ENCODE results near the gene KCNJ14. TPM values are rescaled to one million over a fixed set of nuclear protein-coding genes. Genes with fewer than 3 reads are reported as not detected.
A peak's percentile ranks its signal among the peaks of the same experiment; 100 is the strongest.

Gene KCNJ14
- total RNA-seq (2.2 TPM), polyA plus RNA-seq (under 1 TPM in 3 of 4 donors, not detected in 1; 0.03 to 0.28 (median 0.18) TPM)

- H3K4me3 Mint-ChIP-seq: no peak within 1 kb of the TSS
- DNase-seq (no peak), ATAC-seq (ENCODE audit: low read depth in 2 of 2) (no peak)
- H3K9me3 Mint-ChIP-seq: no peaks in the 10 kb centered on the region
- peaks cover 10% of the 10 kb centered on the region for H3K36me3 Mint-ChIP-seq
- no peaks in the 10 kb centered on the region for H3K27me3 Mint-ChIP-seq
- Histone ChIP-seq H3K4me3 (ENCODE audit: low read depth, low read length) (no peak within 1 kb of the TSS), H3K27ac (ENCODE audit: insufficient read depth, low read length, poor library complexity, severe bottlenecking) (no peak within 1 kb of the TSS), H3K9me3 (ENCODE audit: control insufficient read depth in 2 of 2, low read length in 2 of 2) (no peaks in the 10 kb centered on the region), H3K27me3 (ENCODE audit: control insufficient read depth, insufficient read depth, low read length) (no peaks in the 10 kb centered on the region), H3K36me3 (ENCODE audit: control insufficient read depth, insufficient read depth, low read length) (peaks cover 48% of the 10 kb centered on the region), H3K4me1 (ENCODE audit: control insufficient read depth, insufficient read depth, low read length, poor library complexity, severe bottlenecking) (no peaks in the 10 kb centered on the region)
- H3K27ac Mint-ChIP-seq: peak within 1 kb of the TSS in 1 of 3 donors; percentile 32
- H3K4me1 Mint-ChIP-seq: peaks cover 0 to 7% (median 2%) of the 10 kb centered on the region in 4 donors
These were observed at the start of gene KCNJ14 for GRCh38 chr19:48455171-48455907. KCNJ14 (plus strand) TSS chr19:48455574; CDS start chr19:48461725, 6,151 bp downstream.

GRCh38 chr19:48405850-48406249 is 49.5 kb upstream of the KCNJ14 start:
- Histone ChIP-seq H3K27me3 (ENCODE audit: control insufficient read depth, insufficient read depth, low read length) (no peaks in the 10 kb centered on the region), H3K4me3 (ENCODE audit: low read depth, low read length) (no peak overlapping the region), H3K4me1 (ENCODE audit: control insufficient read depth, insufficient read depth, low read length, poor library complexity, severe bottlenecking) (no peaks in the 10 kb centered on the region), H3K36me3 (ENCODE audit: control insufficient read depth, insufficient read depth, low read length) (no peaks in the 10 kb centered on the region), H3K9me3 (ENCODE audit: control insufficient read depth in 2 of 2, low read length in 2 of 2) (no peaks in the 10 kb centered on the region), H3K27ac (ENCODE audit: insufficient read depth, low read length, poor library complexity, severe bottlenecking) (no peak overlapping the region)
- Mint-ChIP-seq H3K27ac (peak overlapping the region in 1 of 3 donors; percentile 58), H3K27me3 (peaks cover 40% of the 10 kb centered on the region), H3K36me3 (no peaks in the 10 kb centered on the region), H3K9me3 (peaks cover 0 to 2% (median 0%) of the 10 kb centered on the region in 7 donors), H3K4me1 (peaks cover 0 to 12% (median 7%) of the 10 kb centered on the region in 4 donors), H3K4me3 (no peak overlapping the region)
- DNase-seq (no peak), ATAC-seq (ENCODE audit: low read depth in 2 of 2) (no peak)

- peak overlapping the region in 3 of 4 donors; percentile 32 to 84 (median 59) for H3K4me3 Mint-ChIP-seq
- no peak for ATAC-seq (ENCODE audit: low read depth in 2 of 2)
- peaks cover 17% of the 10 kb centered on the region for H3K4me1 ChIP-seq (ENCODE audit: control insufficient read depth, insufficient read depth, low read length, poor library complexity, severe bottlenecking)
- H3K36me3 Mint-ChIP-seq: no peaks in the 10 kb centered on the region
- H3K27me3 ChIP-seq (ENCODE audit: control insufficient read depth, insufficient read depth, low read length): no peaks in the 10 kb centered on the region
- no peak for DNase-seq
- H3K9me3 ChIP-seq (ENCODE audit: control insufficient read depth in 2 of 2, low read length in 2 of 2): no peaks in the 10 kb centered on the region
- no peak overlapping the region for H3K27ac Mint-ChIP-seq
- peaks cover 0 to 1% (median 0%) of the 10 kb centered on the region in 7 donors for H3K9me3 Mint-ChIP-seq
- H3K4me3 ChIP-seq (ENCODE audit: low read depth, low read length): no peak overlapping the region
- H3K27ac ChIP-seq (ENCODE audit: insufficient read depth, low read length, poor library complexity, severe bottlenecking): no peak overlapping the region
- peaks cover 40% of the 10 kb centered on the region for H3K27me3 Mint-ChIP-seq
- H3K4me1 Mint-ChIP-seq: peaks cover 0 to 30% (median 15%) of the 10 kb centered on the region in 4 donors
- no peaks in the 10 kb centered on the region for H3K36me3 ChIP-seq (ENCODE audit: control insufficient read depth, insufficient read depth, low read length)
These were observed 41.3 kb upstream of the KCNJ14 start for GRCh38 chr19:48413879-48414587.

GRCh38 chr19:48415395-48415794 is 40.0 kb upstream of the KCNJ14 start:
- H3K4me3 ChIP-seq (ENCODE audit: low read depth, low read length): no peak overlapping the region
- H3K9me3 Mint-ChIP-seq: peaks cover 0 to 1% (median 0%) of the 10 kb centered on the region in 7 donors
- H3K36me3 Mint-ChIP-seq: no peaks in the 10 kb centered on the region
- peak; percentile 50 to 55 for ATAC-seq (ENCODE audit: low read depth in 2 of 2)
- no peak overlapping the region for H3K27ac ChIP-seq (ENCODE audit: insufficient read depth, low read length, poor library complexity, severe bottlenecking)
- H3K4me1 Mint-ChIP-seq: peaks cover 0 to 34% (median 18%) of the 10 kb centered on the region in 4 donors
- H3K9me3 ChIP-seq (ENCODE audit: control insufficient read depth in 2 of 2, low read length in 2 of 2): no peaks in the 10 kb centered on the region
- peaks cover 17% of the 10 kb centered on the region for H3K4me1 ChIP-seq (ENCODE audit: control insufficient read depth, insufficient read depth, low read length, poor library complexity, severe bottlenecking)
- no peak overlapping the region for H3K27ac Mint-ChIP-seq
- H3K4me3 Mint-ChIP-seq: peak overlapping the region in 2 of 4 donors; percentile 28 to 81
- H3K27me3 Mint-ChIP-seq: peaks cover 44% of the 10 kb centered on the region
- H3K36me3 ChIP-seq (ENCODE audit: control insufficient read depth, insufficient read depth, low read length): no peaks in the 10 kb centered on the region
- no peaks in the 10 kb centered on the region for H3K27me3 ChIP-seq (ENCODE audit: control insufficient read depth, insufficient read depth, low read length)
- DNase-seq: peak; percentile 32 to 84 (median 56)

GRCh38 chr19:48415806-48416221 is 39.6 kb upstream of the KCNJ14 start:
- ATAC-seq (ENCODE audit: low read depth in 2 of 2): no peak
- Mint-ChIP-seq H3K4me1 (peaks cover 0 to 34% (median 18%) of the 10 kb centered on the region in 4 donors), H3K9me3 (peaks cover 0 to 1% (median 0%) of the 10 kb centered on the region in 7 donors), H3K27ac (no peak overlapping the region), H3K4me3 (peak overlapping the region in 1 of 4 donors; percentile 28), H3K27me3 (peaks cover 40% of the 10 kb centered on the region), H3K36me3 (no peaks in the 10 kb centered on the region)
- Histone ChIP-seq H3K36me3 (ENCODE audit: control insufficient read depth, insufficient read depth, low read length) (no peaks in the 10 kb centered on the region), H3K27ac (ENCODE audit: insufficient read depth, low read length, poor library complexity, severe bottlenecking) (no peak overlapping the region), H3K4me3 (ENCODE audit: low read depth, low read length) (no peak overlapping the region), H3K4me1 (ENCODE audit: control insufficient read depth, insufficient read depth, low read length, poor library complexity, severe bottlenecking) (peaks cover 17% of the 10 kb centered on the region), H3K9me3 (ENCODE audit: control insufficient read depth in 2 of 2, low read length in 2 of 2) (no peaks in the 10 kb centered on the region), H3K27me3 (ENCODE audit: control insufficient read depth, insufficient read depth, low read length) (no peaks in the 10 kb centered on the region)
- no peak for DNase-seq

GRCh38 chr19:48417421-48417820 is 38.0 kb upstream of the KCNJ14 start:
- peak overlapping the region in 3 of 4 donors; percentile 41 to 59 (median 54) for H3K4me3 Mint-ChIP-seq
- peaks cover 0 to 1% (median 0%) of the 10 kb centered on the region in 7 donors for H3K9me3 Mint-ChIP-seq
- Histone ChIP-seq H3K9me3 (ENCODE audit: control insufficient read depth in 2 of 2, low read length in 2 of 2) (no peaks in the 10 kb centered on the region), H3K27ac (ENCODE audit: insufficient read depth, low read length, poor library complexity, severe bottlenecking) (no peak overlapping the region), H3K4me1 (ENCODE audit: control insufficient read depth, insufficient read depth, low read length, poor library complexity, severe bottlenecking) (peaks cover 17% of the 10 kb centered on the region), H3K36me3 (ENCODE audit: control insufficient read depth, insufficient read depth, low read length) (no peaks in the 10 kb centered on the region), H3K27me3 (ENCODE audit: control insufficient read depth, insufficient read depth, low read length) (no peaks in the 10 kb centered on the region), H3K4me3 (ENCODE audit: low read depth, low read length) (no peak overlapping the region)
- DNase-seq: no peak
- peaks cover 0 to 34% (median 18%) of the 10 kb centered on the region in 4 donors for H3K4me1 Mint-ChIP-seq
- H3K27ac Mint-ChIP-seq: peak overlapping the region in 1 of 3 donors; percentile 28
- no peaks in the 10 kb centered on the region for H3K36me3 Mint-ChIP-seq
- no peak for ATAC-seq (ENCODE audit: low read depth in 2 of 2)
- peaks cover 34% of the 10 kb centered on the region for H3K27me3 Mint-ChIP-seq

GRCh38 chr19:48418317-48419064 is 36.9 kb upstream of the KCNJ14 start:
- peaks cover 0 to 34% (median 18%) of the 10 kb centered on the region in 4 donors for H3K4me1 Mint-ChIP-seq
- peaks cover 0 to 1% (median 0%) of the 10 kb centered on the region in 7 donors for H3K9me3 Mint-ChIP-seq
- H3K4me3 ChIP-seq (ENCODE audit: low read depth, low read length): no peak overlapping the region
- H3K9me3 ChIP-seq (ENCODE audit: control insufficient read depth in 2 of 2, low read length in 2 of 2): no peaks in the 10 kb centered on the region
- H3K27me3 ChIP-seq (ENCODE audit: control insufficient read depth, insufficient read depth, low read length): no peaks in the 10 kb centered on the region
- H3K36me3 ChIP-seq (ENCODE audit: control insufficient read depth, insufficient read depth, low read length): no peaks in the 10 kb centered on the region
- peaks cover 35% of the 10 kb centered on the region for H3K27me3 Mint-ChIP-seq
- DNase-seq (no peak), ATAC-seq (ENCODE audit: low read depth in 2 of 2) (no peak)
- no peaks in the 10 kb centered on the region for H3K36me3 Mint-ChIP-seq
- H3K4me3 Mint-ChIP-seq: peak overlapping the region in 3 of 4 donors; percentile 74 to 89 (median 85)
- H3K4me1 ChIP-seq (ENCODE audit: control insufficient read depth, insufficient read depth, low read length, poor library complexity, severe bottlenecking): peaks cover 17% of the 10 kb centered on the region
- peak overlapping the region in 1 of 3 donors; percentile 69 for H3K27ac Mint-ChIP-seq
- H3K27ac ChIP-seq (ENCODE audit: insufficient read depth, low read length, poor library complexity, severe bottlenecking): no peak overlapping the region

Data from CD4-positive, CD25-positive, alpha-beta regulatory T cell (primary cell).